DOHH2 (cell line): Measurements from ENCODE around the gene REPIN1.

Experiments used
- CTCF ChIP-seq: fragments of 200-600 bp; sonication (generic); IDR thresholded peaks from one replicate; pipeline ENCODE4 v1.5.1; 2014; ENCODE audit warnings: antibody characterized with exemption, mild to moderate bottlenecking, low read depth, low read length; ENCODE audit not compliant: poor library complexity, severe bottlenecking
- EZH2phosphoT487 ChIP-seq: fragments of 200-600 bp; sonication (generic); IDR thresholded peaks from 2 replicates; pipeline ENCODE4 v1.6.1; 2017; ENCODE audit warnings: borderline replicate concordance, mild to moderate bottlenecking, antibody characterized with exemption, low read length, moderate library complexity, mixed read lengths

- TF ChIP-seq CTCF (peak; percentile 90), EZH2phosphoT487 (0 out of 2 replicates have a peak, but pooled peaks have one; percentile 46)
Observed at GRCh38 chr7:150420987-150421674, 52.5 kb downstream of the REPIN1 start.
